ENCODE data around the gene ASGR1.
"Not testable (repeated sequence)": the region's sequence is repeated elsewhere in the genome, so short reads cannot be mapped to it uniquely, and the experiment has no call there.

ASGR1 gene

DNA sequence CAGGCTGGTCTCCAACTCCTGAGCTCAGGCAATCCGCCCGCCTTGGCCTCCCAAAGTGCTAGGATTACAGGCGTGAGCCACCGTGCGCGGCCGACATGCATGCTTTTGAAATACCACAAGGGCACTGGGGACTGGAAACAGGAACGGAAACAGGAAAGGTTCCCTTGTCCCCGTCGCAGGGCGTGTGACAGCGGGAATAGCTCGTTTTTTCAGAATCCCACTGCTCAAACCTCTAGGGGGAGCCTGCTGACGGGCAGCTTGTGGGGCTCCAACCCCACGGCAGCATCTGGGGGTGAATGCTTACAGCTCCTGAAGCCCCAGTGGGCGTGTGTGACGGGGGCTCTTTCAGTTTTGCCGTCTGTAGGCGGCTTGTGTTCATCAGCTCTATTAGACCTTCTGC lies 45.7 kb downstream of the ASGR1 start:
- DNase-seq (ENCODE audit: low read depth in 2 of 2): peak; percentile 3 to 14
- TF ChIP-seq, protein P1, sequence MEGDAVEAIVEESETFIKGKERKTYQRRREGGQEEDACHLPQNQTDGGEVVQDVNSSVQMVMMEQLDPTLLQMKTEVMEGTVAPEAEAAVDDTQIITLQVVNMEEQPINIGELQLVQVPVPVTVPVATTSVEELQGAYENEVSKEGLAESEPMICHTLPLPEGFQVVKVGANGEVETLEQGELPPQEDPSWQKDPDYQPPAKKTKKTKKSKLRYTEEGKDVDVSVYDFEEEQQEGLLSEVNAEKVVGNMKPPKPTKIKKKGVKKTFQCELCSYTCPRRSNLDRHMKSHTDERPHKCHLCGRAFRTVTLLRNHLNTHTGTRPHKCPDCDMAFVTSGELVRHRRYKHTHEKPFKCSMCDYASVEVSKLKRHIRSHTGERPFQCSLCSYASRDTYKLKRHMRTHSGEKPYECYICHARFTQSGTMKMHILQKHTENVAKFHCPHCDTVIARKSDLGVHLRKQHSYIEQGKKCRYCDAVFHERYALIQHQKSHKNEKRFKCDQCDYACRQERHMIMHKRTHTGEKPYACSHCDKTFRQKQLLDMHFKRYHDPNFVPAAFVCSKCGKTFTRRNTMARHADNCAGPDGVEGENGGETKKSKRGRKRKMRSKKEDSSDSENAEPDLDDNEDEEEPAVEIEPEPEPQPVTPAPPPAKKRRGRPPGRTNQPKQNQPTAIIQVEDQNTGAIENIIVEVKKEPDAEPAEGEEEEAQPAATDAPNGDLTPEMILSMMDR (IDR thresholded peaks at IDR 0.05; ENCODE audit: low read depth, low read length): peak; percentile 39
- H3K4me3 ChIP-seq (replicated peaks in 1 of 2; ENCODE audit: low read depth in 2 of 2, low read length in 2 of 2): no peak overlapping the region

DNA sequence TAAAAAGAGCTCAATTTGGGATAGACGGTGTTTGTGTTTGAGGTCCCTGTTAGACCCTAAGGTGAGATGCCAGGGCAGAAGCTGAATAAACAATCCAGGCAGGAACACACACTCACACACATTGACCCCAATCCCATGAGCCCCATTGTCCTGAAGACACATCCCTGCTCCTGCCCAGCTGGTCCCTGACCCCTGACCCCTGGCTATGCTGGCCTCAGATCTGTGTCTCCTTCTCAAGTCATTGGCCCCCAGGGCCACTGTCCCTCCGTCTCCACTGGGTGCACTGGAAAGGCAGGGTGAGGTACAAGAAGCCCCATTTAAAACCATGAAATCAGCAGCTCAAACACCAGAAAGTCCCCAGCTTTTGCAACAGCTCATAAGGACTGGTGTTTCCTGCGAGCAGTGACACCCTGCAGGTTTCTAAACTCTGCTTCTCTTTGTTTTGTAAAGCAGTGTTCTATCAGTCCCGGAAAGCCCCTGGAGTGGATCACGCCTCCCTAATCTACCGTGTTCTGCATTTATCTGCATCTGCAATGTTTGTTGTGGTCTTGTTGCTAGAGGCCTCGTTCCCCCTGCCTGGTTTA lies 46.6 kb downstream of the ASGR1 start:
- H3K4me3 ChIP-seq (replicated peaks in 1 of 2; ENCODE audit: low read depth in 2 of 2, low read length in 2 of 2): no peak overlapping the region
- TF ChIP-seq, protein P1 (IDR thresholded peaks at IDR 0.05; ENCODE audit: low read depth, low read length): no peak
- DNase-seq (ENCODE audit: low read depth in 2 of 2): peak; percentile 10 to 22

DNA sequence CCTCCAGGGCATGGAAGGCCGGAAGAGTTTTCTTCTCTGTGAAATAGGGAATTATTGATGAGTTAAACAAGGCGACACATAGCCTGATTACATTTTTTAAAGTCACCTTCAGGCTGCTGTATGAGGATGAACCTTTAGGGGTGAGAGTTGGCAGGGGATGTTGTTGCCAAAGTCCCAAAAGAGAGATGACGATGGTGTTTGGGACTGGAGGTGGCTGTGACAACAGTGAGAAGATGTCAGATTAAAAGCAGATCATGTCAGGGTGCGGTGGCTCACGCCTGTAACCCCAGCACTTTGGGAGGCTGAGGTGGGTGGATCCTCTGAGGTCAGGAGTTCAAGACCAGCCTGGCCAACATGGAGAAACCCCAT lies 47.8 kb downstream of the ASGR1 start:
- TF ChIP-seq, protein P1 (IDR thresholded peaks at IDR 0.05; ENCODE audit: low read depth, low read length): no peak
- H3K4me3 ChIP-seq (replicated peaks in 1 of 2; ENCODE audit: low read depth in 2 of 2, low read length in 2 of 2): no peak overlapping the region
- no peak for DNase-seq (ENCODE audit: low read depth in 2 of 2)

DNA sequence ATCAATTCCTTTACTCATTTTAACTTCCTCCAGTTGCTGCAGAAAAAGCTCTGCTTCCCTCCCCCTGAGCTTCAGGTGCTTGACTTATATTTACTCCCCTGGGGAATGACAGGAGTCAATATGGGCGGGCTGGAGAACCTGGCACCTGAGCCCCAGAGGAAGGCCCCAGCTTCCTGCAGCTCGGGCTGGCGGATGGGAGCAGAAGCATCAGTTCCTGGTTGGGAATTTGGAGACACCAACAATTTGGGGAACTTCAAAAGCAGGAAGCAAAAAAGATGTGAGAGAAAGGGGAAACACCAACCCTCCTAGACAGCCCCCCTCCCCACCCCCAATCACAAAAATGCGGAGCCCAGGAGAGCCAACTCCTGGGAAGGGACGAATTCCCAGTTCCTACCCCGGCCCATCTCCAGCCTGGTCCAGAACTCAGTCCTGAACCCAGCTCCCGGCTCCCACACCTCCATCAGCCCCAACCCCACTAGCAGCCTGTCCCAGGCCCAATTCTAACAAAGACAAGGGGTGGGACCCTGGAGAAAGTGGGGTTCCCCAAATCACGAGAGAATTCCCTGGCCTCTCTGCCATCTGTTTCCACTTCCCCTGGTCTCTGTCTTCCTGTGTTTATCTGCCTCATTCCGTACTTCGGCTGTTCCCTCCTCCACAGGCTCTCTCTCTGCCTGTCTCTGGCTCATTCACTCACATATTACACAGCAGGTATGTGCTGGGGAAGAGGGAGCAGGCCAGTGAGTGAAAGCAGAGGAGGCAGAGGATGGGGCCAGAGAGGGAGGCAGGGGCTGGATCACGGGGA lies 48.3 kb downstream of the ASGR1 start:
- no peak for DNase-seq (ENCODE audit: low read depth in 2 of 2)
- no peak overlapping the region for H3K4me3 ChIP-seq (replicated peaks in 1 of 2; ENCODE audit: low read depth in 2 of 2, low read length in 2 of 2)
- TF ChIP-seq, protein P1 (IDR thresholded peaks at IDR 0.05; ENCODE audit: low read depth, low read length): no peak

DNA sequence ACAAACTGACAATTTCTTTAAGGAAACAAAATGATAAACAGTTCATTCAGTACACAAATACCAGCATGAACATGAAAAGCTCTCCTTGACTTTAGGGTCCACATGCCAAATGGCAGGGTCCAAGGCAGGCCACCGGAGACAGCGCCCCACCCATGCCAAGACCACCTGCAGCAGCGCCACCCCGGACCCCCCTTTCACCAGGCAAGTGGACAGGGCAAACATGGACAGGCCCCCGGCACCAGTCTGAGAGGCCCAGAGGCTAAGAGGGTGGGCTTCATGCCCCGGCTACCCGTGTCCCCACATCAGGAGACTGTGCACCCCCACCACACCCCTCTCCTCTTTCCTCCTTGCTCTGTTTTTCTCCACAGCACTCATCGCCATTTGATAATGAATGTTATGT lies 49.9 kb downstream of the ASGR1 start:
- H3K4me3 ChIP-seq (replicated peaks in 1 of 2; ENCODE audit: low read depth in 2 of 2, low read length in 2 of 2): no peak overlapping the region
- no peak for DNase-seq (ENCODE audit: low read depth in 2 of 2)
- TF ChIP-seq, protein P1 (IDR thresholded peaks at IDR 0.05; ENCODE audit: low read depth, low read length): no peak

DNA sequence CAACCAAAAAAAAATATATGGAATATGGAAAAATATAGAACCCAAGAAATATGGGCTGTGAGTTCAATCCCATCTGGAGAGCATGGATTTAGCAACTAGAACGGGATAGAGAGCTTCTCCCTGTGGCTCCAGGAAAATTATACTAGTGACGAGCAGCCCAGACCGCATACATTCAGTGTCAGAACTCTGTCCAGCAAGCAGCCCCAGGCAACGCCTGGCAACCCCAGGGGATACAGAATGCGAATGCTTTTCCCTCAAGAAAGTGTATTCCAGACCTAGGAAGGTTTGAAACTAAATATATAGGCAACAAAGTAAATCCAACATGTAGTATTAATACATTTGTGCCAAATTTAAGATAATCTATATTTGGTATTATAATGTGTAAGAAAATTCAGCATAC lies 51.0 kb downstream of the ASGR1 start:
- H3K4me3 ChIP-seq (replicated peaks in 1 of 2; ENCODE audit: low read depth in 2 of 2, low read length in 2 of 2): no peak overlapping the region
- no peak for DNase-seq (ENCODE audit: low read depth in 2 of 2)
- TF ChIP-seq, protein P1 (IDR thresholded peaks at IDR 0.05; ENCODE audit: low read depth, low read length): no peak

DNA sequence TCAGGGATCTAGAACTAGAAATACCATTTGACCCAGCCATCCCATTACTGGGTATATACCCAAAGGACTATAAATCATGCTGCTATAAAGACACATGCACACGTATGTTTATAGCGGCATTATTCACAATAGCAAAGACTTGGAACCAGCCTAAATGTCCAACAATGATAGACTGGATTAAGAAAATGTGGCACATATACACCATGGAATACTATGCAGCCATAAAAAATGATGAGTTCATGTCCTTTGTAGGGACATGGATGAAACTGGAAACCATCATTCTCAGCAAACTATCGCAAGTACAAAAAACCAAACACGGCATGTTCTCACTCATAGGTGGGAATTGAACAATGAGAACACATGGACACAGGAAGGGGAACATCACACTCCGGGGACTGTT lies 51.7 kb downstream of the ASGR1 start:
- not testable (repeated sequence) for DNase-seq (ENCODE audit: low read depth in 2 of 2); H3K4me3 ChIP-seq (replicated peaks in 1 of 2; ENCODE audit: low read depth in 2 of 2, low read length in 2 of 2)

DNA sequence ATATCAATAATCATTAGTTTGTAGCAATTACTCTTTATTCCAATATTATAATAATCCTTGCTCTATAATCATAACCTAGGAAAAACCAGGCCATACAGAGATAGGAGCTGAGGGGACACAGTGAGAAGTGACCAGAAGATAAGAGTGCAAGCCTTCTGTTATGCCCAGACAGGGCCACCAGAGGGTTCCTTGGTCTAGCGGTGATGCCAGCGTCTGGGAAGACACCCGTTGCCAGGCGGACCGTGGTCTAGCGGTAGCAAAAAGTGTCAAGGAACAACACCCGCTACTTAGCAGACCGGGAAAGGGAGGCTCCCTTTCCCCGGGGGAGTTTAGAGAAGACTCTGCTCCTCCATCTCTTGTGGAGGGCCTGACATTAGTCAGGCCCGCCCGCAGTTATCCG lies 52.8 kb downstream of the ASGR1 start:
- H3K4me3 ChIP-seq (replicated peaks in 1 of 2; ENCODE audit: low read depth in 2 of 2, low read length in 2 of 2); DNase-seq (ENCODE audit: low read depth in 2 of 2): not testable (repeated sequence)
